K562 (cell line): ENCODE data around the gene DARS2. TPM values are rescaled to one million over a fixed set of nuclear protein-coding genes. Genes with fewer than 3 reads are reported as not detected.

Experiments used
- BRF1 ChIP-seq: IDR thresholded peaks from 3 replicates; pipeline ENCODE4 v1.6.1; 2011; ENCODE audit warnings: borderline replicate concordance, mild to moderate bottlenecking; ENCODE audit not compliant: insufficient read length; ENCODE audit errors: extremely low read depth
- E2F6 ChIP-seq, 2 experiments: IDR thresholded peaks; 2 replicates each; pipeline ENCODE4 v1.6.1; 2011; ENCODE audit warnings: borderline replicate concordance in 1 of 2, control low read depth in 1 of 2, low read depth in 1 of 2, low read length in 1 of 2, mild to moderate bottlenecking in 1 of 2, mixed read lengths in 1 of 2, moderate library complexity in 1 of 2; ENCODE audit not compliant: insufficient read depth in 1 of 2, insufficient read length in 1 of 2, poor library complexity in 1 of 2, severe bottlenecking in 1 of 2; ENCODE audit errors: extremely low read depth in 1 of 2
- HDAC1 ChIP-seq, 2 experiments: fragments of 450-650 bp; IDR thresholded peaks; 2 replicates each; pipeline ENCODE4 v1.6.1; 2016 to 2017; ENCODE audit warnings: inconsistent platforms in 1 of 2, mild to moderate bottlenecking in 1 of 2, moderate library complexity in 1 of 2
- HDAC6 ChIP-seq: IDR thresholded peaks from 2 replicates; pipeline ENCODE4 v1.6.1; 2012; ENCODE audit warnings: low read depth, mild to moderate bottlenecking, control low read depth, inconsistent platforms, low read length, moderate library complexity
- HDGF ChIP-seq: fragments of 450-650 bp; IDR thresholded peaks from 2 replicates; pipeline ENCODE4 v1.6.1; 2016
- L3MBTL2 ChIP-seq: fragments of 450-650 bp; IDR thresholded peaks from 2 replicates; pipeline ENCODE4 v1.6.1; 2016; ENCODE audit warnings: mild to moderate bottlenecking, moderate library complexity
- MEF2A ChIP-seq: IDR thresholded peaks from 2 replicates; pipeline ENCODE4 v1.6.1; 2011; ENCODE audit warnings: low read depth, mild to moderate bottlenecking, low read length, moderate library complexity; ENCODE audit not compliant: control insufficient read depth
- NCOA1 ChIP-seq: fragments of 450-650 bp; IDR thresholded peaks from 2 replicates; pipeline ENCODE4 v1.6.1; 2016; ENCODE audit warnings: low read depth
- PHB2 ChIP-seq: fragments of 450-650 bp; IDR thresholded peaks from 2 replicates; pipeline ENCODE4 v1.6.1; 2017; ENCODE audit warnings: low read depth
- PTBP1 ChIP-seq: fragments of 200-400 bp; formaldehyde crosslinking; IDR thresholded peaks from 2 replicates; pipeline ENCODE4 v1.6.1; 2017; ENCODE audit warnings: low read depth, low read length
- SIN3A ChIP-seq, 2 experiments: fragments of 150-350 bp in 1 of 2; IDR thresholded peaks; 2 replicates each; pipeline ENCODE4 v1.6.1; 2011 to 2016; ENCODE audit warnings: borderline replicate concordance in 2 of 2, low read depth in 2 of 2, low read length in 2 of 2, mild to moderate bottlenecking in 2 of 2, moderate library complexity in 2 of 2; ENCODE audit not compliant: control insufficient read depth in 1 of 2
- SRSF3 ChIP-seq: fragments of 200-400 bp; formaldehyde crosslinking; IDR thresholded peaks from 2 replicates; pipeline ENCODE4 v1.6.1; 2016; ENCODE audit warnings: mild to moderate bottlenecking, low read length, moderate library complexity; ENCODE audit not compliant: insufficient read depth
- TCFL5 ChIP-seq: fragments of 250-450 bp; sonication (Bioruptor Pico); conservative IDR thresholded peaks from 2 replicates; pipeline ENCODE4 v1.6.1; 2021; ENCODE audit warnings: mild to moderate bottlenecking, moderate library complexity, matching md5 sums
- U2AF1 ChIP-seq: fragments of 200-400 bp; formaldehyde crosslinking; optimal IDR thresholded peaks from 2 replicates; pipeline ENCODE3; 2017; ENCODE audit warnings: mild to moderate bottlenecking, low read depth, low read length, moderate library complexity
- ZNF589 ChIP-seq: fragments of 200-800 bp; sonication (Bioruptor generic); IDR thresholded peaks from 2 replicates; pipeline ENCODE4 v1.6.1; 2016; ENCODE audit warnings: low read depth, missing genetic modification characterization, missing compliant biosample characterization
- ZNF766 ChIP-seq: fragments of 200-800 bp; sonication (Bioruptor generic); conservative IDR thresholded peaks from 2 replicates; pipeline ENCODE4 v1.6.1; 2016; ENCODE audit warnings: missing genetic modification characterization, missing compliant biosample characterization
- polyA plus RNA-seq, 8 experiments: library from polyadenylated mRNA; depleted of rRNA in 4 of 8; stranded (reverse) in 5 of 8; unstranded in 3 of 8; fragments of >200 nt; fragmentation: Nextera tagmentation in 2 of 8; fragmentation: Illumina TruSeq in 1 of 8; extraction: Ambion mirVana in 2 of 8; extraction: Trizol in 1 of 8; gene quantifications; 2 replicates each; pipeline versions ENCODE4 v1.2.1 to v1.2.3, GENCODE V29; 2011 to 2014; ENCODE audit warnings: inconsistent platforms in 1 of 8, missing spikeins in 1 of 8
- total RNA-seq, 7 experiments: library from RNA; depleted of rRNA in 6 of 7; stranded (reverse); fragments of >200 nt in 6 of 7; fragmentation: Illumina TruSeq in 2 of 7; extraction: Trizol in 2 of 7; gene quantifications; 2 replicates each; pipeline versions ENCODE4 v1.2.1 to v1.2.3, GENCODE V29; 2011 to 2021; ENCODE audit warnings: low replicate concordance in 1 of 7
- TF ChIP-seq, protein P1 (sequence below): sonication (generic); formaldehyde crosslinking; IDR thresholded peaks from 2 replicates; pipeline ENCODE4 v1.8.0; 2022; ENCODE audit warnings: missing genetic modification reagents, mild to moderate bottlenecking, borderline replicate concordance

Gene DARS2
- total and polyA plus RNA-seq, 9 of the 15 experiments (the other 6 are each of a cell fraction or from before 2014, with no cell fraction given): 36.4 to 96.7 (median 68.6) TPM

GRCh38 chr1:173867753-173868265 lies 43.3 kb downstream of the DARS2 start, which contains the start of gene GAS5 (continued):
- no peak for TF ChIP-seq PHB2
- peak; percentile 52; the same call in 1 of the 2 replicates for TF ChIP-seq NCOA1
- TF ChIP-seq MEF2A: peak; percentile 64; the same call in 1 of the 2 replicates
- TF ChIP-seq HDAC6: no peak
- no peak for TF ChIP-seq BRF1
- peak; percentile 34 to 70 for TF ChIP-seq E2F6 (IDR thresholded peaks at IDR 0.05; ENCODE audit: borderline replicate concordance in 1 of 2, extremely low read depth in 1 of 2, insufficient read depth in 1 of 2, insufficient read length in 1 of 2, low read depth in 1 of 2, low read length in 1 of 2, poor library complexity in 1 of 2, severe bottlenecking in 1 of 2)
- TF ChIP-seq, protein P1, sequence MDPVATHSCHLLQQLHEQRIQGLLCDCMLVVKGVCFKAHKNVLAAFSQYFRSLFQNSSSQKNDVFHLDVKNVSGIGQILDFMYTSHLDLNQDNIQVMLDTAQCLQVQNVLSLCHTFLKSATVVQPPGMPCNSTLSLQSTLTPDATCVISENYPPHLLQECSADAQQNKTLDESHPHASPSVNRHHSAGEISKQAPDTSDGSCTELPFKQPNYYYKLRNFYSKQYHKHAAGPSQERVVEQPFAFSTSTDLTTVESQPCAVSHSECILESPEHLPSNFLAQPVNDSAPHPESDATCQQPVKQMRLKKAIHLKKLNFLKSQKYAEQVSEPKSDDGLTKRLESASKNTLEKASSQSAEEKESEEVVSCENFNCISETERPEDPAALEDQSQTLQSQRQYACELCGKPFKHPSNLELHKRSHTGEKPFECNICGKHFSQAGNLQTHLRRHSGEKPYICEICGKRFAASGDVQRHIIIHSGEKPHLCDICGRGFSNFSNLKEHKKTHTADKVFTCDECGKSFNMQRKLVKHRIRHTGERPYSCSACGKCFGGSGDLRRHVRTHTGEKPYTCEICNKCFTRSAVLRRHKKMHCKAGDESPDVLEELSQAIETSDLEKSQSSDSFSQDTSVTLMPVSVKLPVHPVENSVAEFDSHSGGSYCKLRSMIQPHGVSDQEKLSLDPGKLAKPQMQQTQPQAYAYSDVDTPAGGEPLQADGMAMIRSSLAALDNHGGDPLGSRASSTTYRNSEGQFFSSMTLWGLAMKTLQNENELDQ (CRISPR knock-in tag): no peak
- peak; percentile 79 for TF ChIP-seq L3MBTL2
- TF ChIP-seq U2AF1: no peak
- TF ChIP-seq PTBP1: 0 out of 2 replicates have a peak, but pooled peaks have one; percentile 31
- TF ChIP-seq TCFL5 (CRISPR knock-in tag): no peak
- TF ChIP-seq HDAC1 (IDR thresholded peaks at IDR 0.05): peak in 1 of 2 experiments; percentile 90; a peak in 2 of 4 replicates
- peak; percentile 75 for TF ChIP-seq ZNF589 (CRISPR knock-in tag)
- TF ChIP-seq SRSF3: no peak
- TF ChIP-seq ZNF766: peak; percentile 67; the same call in 1 of the 2 replicates
- peak; percentile 52; the same call in 1 of the 2 replicates for TF ChIP-seq HDGF
- TF ChIP-seq SIN3A (IDR thresholded peaks at IDR 0.05; ENCODE audit: borderline replicate concordance in 2 of 2, control insufficient read depth in 1 of 2, low read depth in 2 of 2, low read length in 2 of 2): peak; percentile 84 to 87
